GM23338 (cell line): ENCODE results near the gene AGBL4. TPM values are rescaled to one million over a fixed set of nuclear protein-coding genes. Genes with fewer than 3 reads are reported as not detected.

Experiments used
- ATAC-seq: fragments of 200-7000 bp; cut with Tn5 transposase; 3 replicates; pipeline ENCODE4 v1.9.1; 2020
- DNase-seq: peaks from one replicate; pipeline ENCODE4 v3.0.0-alpha.2; 2015; ENCODE audit warnings: low spot score
- H2AFZ ChIP-seq: fragments of 200-600 bp; sonication (generic); 2 replicates; pipeline ENCODE4 v1.8.0; 2016; ENCODE audit warnings: antibody characterized with exemption, mild to moderate bottlenecking, moderate library complexity
- H3F3A ChIP-seq: fragments of 200-600 bp; sonication (generic); replicated peaks from 2 replicates; pipeline ENCODE4 v1.8.0; 2017; ENCODE audit warnings: antibody characterized with exemption, mixed run types, low read depth
- H3K27ac ChIP-seq: fragments of 200-600 bp; sonication (generic); 2 replicates; pipeline ENCODE4 v1.6.1; 2016; ENCODE audit warnings: low read depth
- H3K27me3 ChIP-seq: fragments of 200-600 bp; sonication (generic); 2 replicates; pipeline ENCODE4 v1.8.0; 2016; ENCODE audit warnings: mild to moderate bottlenecking, mixed run types, moderate library complexity; ENCODE audit not compliant: insufficient read depth
- H3K36me3 ChIP-seq: fragments of 200-600 bp; sonication (generic); 2 replicates; pipeline ENCODE4 v1.8.0; 2016; ENCODE audit warnings: mild to moderate bottlenecking; ENCODE audit not compliant: insufficient read depth
- H3K4me1 ChIP-seq: fragments of 200-600 bp; sonication (generic); 2 replicates; pipeline ENCODE4 v1.8.0; 2016; ENCODE audit warnings: mild to moderate bottlenecking, moderate library complexity; ENCODE audit not compliant: insufficient read depth
- H3K4me2 ChIP-seq: fragments of 200-600 bp; sonication (generic); 2 replicates; pipeline ENCODE4 v1.7.1; 2017; ENCODE audit warnings: mixed run types
- H3K4me3 ChIP-seq: fragments of 200-600 bp; sonication (generic); 2 replicates; pipeline ENCODE4 v1.6.1; 2016; ENCODE audit warnings: mixed run types
- H3K79me2 ChIP-seq: fragments of 200-600 bp; sonication (generic); replicated peaks from 2 replicates; pipeline ENCODE4 v1.8.0; 2017; ENCODE audit warnings: mild to moderate bottlenecking; ENCODE audit not compliant: insufficient read depth
- H3K9me2 ChIP-seq: fragments of 200-600 bp; sonication (generic); 2 replicates; pipeline ENCODE4 v1.8.0; 2017; ENCODE audit not compliant: insufficient read depth
- H4K20me1 ChIP-seq: fragments of 200-600 bp; sonication (generic); replicated peaks from 2 replicates; pipeline ENCODE4 v1.8.0; 2017; ENCODE audit warnings: mild to moderate bottlenecking; ENCODE audit not compliant: insufficient read depth
- H3K27ac Mint-ChIP-seq: 2 replicates; pipeline ENCODE4 v1.8.0; 2020; ENCODE audit warnings: inconsistent platforms, mild to moderate bottlenecking, moderate library complexity, mixed read lengths
- H3K27me3 Mint-ChIP-seq: 3 replicates; pipeline ENCODE4 v1.8.0; 2022; ENCODE audit warnings: low read depth, mild to moderate bottlenecking, moderate library complexity, mixed read lengths, inconsistent platforms; ENCODE audit not compliant: insufficient read depth, poor library complexity
- H3K36me3 Mint-ChIP-seq: 3 replicates; pipeline ENCODE4 v1.8.0; 2021; ENCODE audit warnings: low read depth, mild to moderate bottlenecking, inconsistent platforms, moderate library complexity, mixed read lengths
- H3K4me1 Mint-ChIP-seq: 3 replicates; pipeline ENCODE4 v1.8.0; 2020; ENCODE audit warnings: mild to moderate bottlenecking, inconsistent platforms, mixed read lengths
- H3K4me3 Mint-ChIP-seq: 3 replicates; pipeline ENCODE4 v1.8.0; 2021; ENCODE audit warnings: moderate library complexity, mild to moderate bottlenecking, inconsistent platforms, mixed read lengths
- H3K9me3 Mint-ChIP-seq: 3 replicates; pipeline ENCODE4 v1.8.0; 2020; ENCODE audit warnings: moderate library complexity, mild to moderate bottlenecking, inconsistent platforms, mixed read lengths
- CREB1 ChIP-seq: fragments of 250-450 bp; sonication (Bioruptor Pico); IDR thresholded peaks from 2 replicates; pipeline ENCODE4 v1.5.0; 2020; ENCODE audit warnings: low read depth, mild to moderate bottlenecking, moderate library complexity
- CTCF ChIP-seq, 2 experiments: fragments of 200-600 bp in 1 of 2; sonication (generic) in 1 of 2; conservative IDR thresholded peaks; 2 replicates each; pipeline versions ENCODE4 v1.5.1 to v1.6.1; 2016 to 2017; ENCODE audit warnings: antibody characterized with exemption in 2 of 2, low read depth in 2 of 2, mild to moderate bottlenecking in 2 of 2, moderate library complexity in 1 of 2
- ETS1 ChIP-seq: IDR thresholded peaks from 2 replicates; pipeline ENCODE4 v1.6.1; 2016; ENCODE audit warnings: antibody characterized with exemption
- JUNB ChIP-seq: IDR thresholded peaks from one replicate; pipeline ENCODE4 v1.6.1; 2016; ENCODE audit warnings: antibody characterized with exemption; ENCODE audit not compliant: unreplicated experiment
- POLR2AphosphoS5 ChIP-seq: IDR thresholded peaks from 2 replicates; pipeline ENCODE4 v1.6.1; 2016; ENCODE audit warnings: antibody characterized with exemption, low read depth
- REST ChIP-seq: IDR thresholded peaks from one replicate; pipeline ENCODE4 v1.6.1; 2018; ENCODE audit warnings: antibody characterized with exemption; ENCODE audit not compliant: unreplicated experiment
- STAT1 ChIP-seq: IDR thresholded peaks from one replicate; pipeline ENCODE4 v1.6.1; 2016; ENCODE audit warnings: antibody characterized with exemption; ENCODE audit not compliant: unreplicated experiment
- ZNF114 ChIP-seq: fragments of 250-450 bp; sonication (Bioruptor Pico); IDR thresholded peaks from 2 replicates; pipeline ENCODE4 v1.5.0; 2020; ENCODE audit warnings: mild to moderate bottlenecking, moderate library complexity
- polyA plus RNA-seq: library from polyadenylated mRNA; unstranded; fragments of >200 nt; fragmentation: Nextera tagmentation; extraction: Ambion mirVana; gene quantifications from 2 replicates; pipeline ENCODE4 v1.2.1, GENCODE V29; 2016
- total RNA-seq: library from RNA; depleted of rRNA; stranded (reverse); fragments of >200 nt; shearing (Covaris generic); gene quantifications from 2 replicates; pipeline ENCODE4 v1.2.3, GENCODE V29; 2014

Gene AGBL4
- total and polyA plus RNA-seq, 2 experiments from 2014 or later = 0.91 to 1.5 TPM

GRCh38 chr1:48681476-48682305, 1342.1 kb downstream of the AGBL4 start (continued):
- no peak for TF ChIP-seq CREB1

GRCh38 chr1:48680411-48681035, 1343.2 kb downstream of the AGBL4 start:
- Histone ChIP-seq H2AFZ (peak overlapping the region; percentile 76; the same call in 1 of the 2 replicates), H4K20me1 (no peaks in the 10 kb centered on the region), H3K4me3 (no peak overlapping the region), H3K4me1 (no peaks in the 10 kb centered on the region), H3F3A (no peaks in the 10 kb centered on the region), H3K27me3 (no peaks in the 10 kb centered on the region), H3K36me3 (no peaks in the 10 kb centered on the region), H3K27ac (no peak overlapping the region), H3K9me2 (no peaks in the 10 kb centered on the region), H3K4me2 (no peak overlapping the region), H3K79me2 (no peaks in the 10 kb centered on the region)
- TF ChIP-seq CREB1 (no peak), CTCF (conservative IDR thresholded peaks at IDR 0.05; ENCODE audit: low read depth in 2 of 2) (peak; percentile 52), ETS1 (no peak), REST (no peak)
- no peak overlapping the region for H3K4me3 Mint-ChIP-seq
- H3K4me1 Mint-ChIP-seq = peaks cover 14% of the 10 kb centered on the region
- no peaks in the 10 kb centered on the region for H3K36me3 Mint-ChIP-seq
- DNase-seq (peak; percentile 72), ATAC-seq (peak; percentile 37)
- no peaks in the 10 kb centered on the region for H3K27me3 Mint-ChIP-seq
- no peak overlapping the region for H3K27ac Mint-ChIP-seq
- no peaks in the 10 kb centered on the region for H3K9me3 Mint-ChIP-seq

- Histone ChIP-seq H4K20me1 (no peaks in the 10 kb centered on the region), H3K36me3 (no peaks in the 10 kb centered on the region), H3K9me2 (no peaks in the 10 kb centered on the region), H3K4me2 (no peak overlapping the region), H2AFZ (peak overlapping the region; percentile 76; the same call in 1 of the 2 replicates), H3K27ac (no peak overlapping the region), H3K4me1 (no peaks in the 10 kb centered on the region), H3K79me2 (no peaks in the 10 kb centered on the region), H3F3A (no peaks in the 10 kb centered on the region), H3K27me3 (no peaks in the 10 kb centered on the region), H3K4me3 (no peak overlapping the region)
- DNase-seq = no peak
- Mint-ChIP-seq H3K4me3 (no peak overlapping the region), H3K9me3 (no peaks in the 10 kb centered on the region), H3K27me3 (no peaks in the 10 kb centered on the region), H3K27ac (no peak overlapping the region), H3K36me3 (no peaks in the 10 kb centered on the region), H3K4me1 (peaks cover 14% of the 10 kb centered on the region)
- no peak for ATAC-seq
- TF ChIP-seq ZNF114 (CRISPR knock-in tag) = no peak
- TF ChIP-seq POLR2AphosphoS5 = no peak
- TF ChIP-seq REST = no peak
- no peak for TF ChIP-seq CREB1
- TF ChIP-seq STAT1 = no peak
- TF ChIP-seq ETS1 = no peak
- no peak for TF ChIP-seq JUNB
Observed at GRCh38 chr1:48679859-48680258, 1343.9 kb downstream of the AGBL4 start.
